ENCODE data around the gene C19orf33. TPM values are rescaled to one million over a fixed set of nuclear protein-coding genes. Genes with fewer than 3 reads are reported as not detected.

The C19orf33 gene
- total and polyA plus RNA-seq, 2 donors from 2014 or later = 40.3 to 43.9 TPM

DNA sequence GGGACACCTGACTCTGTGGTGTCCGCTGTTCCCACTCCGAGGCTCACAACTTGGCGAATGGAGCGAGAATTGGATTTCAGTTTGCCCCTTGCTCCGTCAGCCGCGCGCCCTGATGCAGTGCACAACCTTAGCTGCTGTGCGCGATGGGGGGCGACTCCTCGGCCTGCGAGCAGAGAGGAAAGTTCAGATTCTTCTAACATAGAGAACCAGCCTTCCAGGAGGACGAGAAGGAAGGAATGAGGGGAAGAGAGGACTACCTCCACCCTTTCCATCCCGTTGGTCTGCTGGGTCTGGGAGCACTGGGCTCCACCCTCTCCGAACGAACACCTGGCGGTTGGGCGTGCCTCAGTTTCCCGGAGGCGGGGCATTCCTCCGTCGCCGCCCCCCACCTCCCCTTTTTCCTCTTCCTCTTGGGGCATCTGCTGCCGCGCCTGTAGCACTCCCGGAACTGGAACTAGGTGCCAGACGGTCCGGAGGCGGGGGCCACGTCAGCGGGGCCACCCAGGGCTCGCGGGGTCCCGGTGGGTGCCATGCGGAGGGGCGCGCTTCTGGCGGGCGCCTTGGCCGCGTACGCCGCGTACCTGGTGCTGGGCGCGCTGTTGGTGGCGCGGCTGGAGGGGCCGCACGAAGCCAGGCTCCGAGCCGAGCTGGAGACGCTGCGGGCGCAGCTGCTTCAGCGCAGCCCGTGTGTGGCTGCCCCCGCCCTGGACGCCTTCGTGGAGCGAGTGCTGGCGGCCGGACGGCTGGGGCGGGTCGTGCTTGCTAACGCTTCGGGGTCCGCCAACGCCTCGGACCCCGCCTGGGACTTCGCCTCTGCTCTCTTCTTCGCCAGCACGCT, 15.6 kb downstream of the C19orf33 start, which contains the start of gene KCNK6:
Gene KCNK6 (plus strand): TSS at position 425 of the 838 bp plus-strand sequence. CDS start 106 bp downstream, at position 531.
- no peaks in the 10 kb centered on the region for H3K9me3 ChIP-seq (ENCODE audit: control insufficient read depth in 2 of 3, insufficient read depth in 1 of 3, low read length in 3 of 3)
- FAIRE-seq = no peak
- peak in 3 of 5 donors; percentile 46 to 68 (median 68) for DNase-seq
- H3K36me3 ChIP-seq (ENCODE audit: control insufficient read depth in 2 of 3, insufficient read depth in 3 of 3, low read length in 3 of 3) = no peaks in the 10 kb centered on the region
- peak within 1 kb of the TSS; percentile 47 to 62 (median 48) for H3K4me3 ChIP-seq (ENCODE audit: low read length in 3 of 3)
- TF ChIP-seq, protein P1, sequence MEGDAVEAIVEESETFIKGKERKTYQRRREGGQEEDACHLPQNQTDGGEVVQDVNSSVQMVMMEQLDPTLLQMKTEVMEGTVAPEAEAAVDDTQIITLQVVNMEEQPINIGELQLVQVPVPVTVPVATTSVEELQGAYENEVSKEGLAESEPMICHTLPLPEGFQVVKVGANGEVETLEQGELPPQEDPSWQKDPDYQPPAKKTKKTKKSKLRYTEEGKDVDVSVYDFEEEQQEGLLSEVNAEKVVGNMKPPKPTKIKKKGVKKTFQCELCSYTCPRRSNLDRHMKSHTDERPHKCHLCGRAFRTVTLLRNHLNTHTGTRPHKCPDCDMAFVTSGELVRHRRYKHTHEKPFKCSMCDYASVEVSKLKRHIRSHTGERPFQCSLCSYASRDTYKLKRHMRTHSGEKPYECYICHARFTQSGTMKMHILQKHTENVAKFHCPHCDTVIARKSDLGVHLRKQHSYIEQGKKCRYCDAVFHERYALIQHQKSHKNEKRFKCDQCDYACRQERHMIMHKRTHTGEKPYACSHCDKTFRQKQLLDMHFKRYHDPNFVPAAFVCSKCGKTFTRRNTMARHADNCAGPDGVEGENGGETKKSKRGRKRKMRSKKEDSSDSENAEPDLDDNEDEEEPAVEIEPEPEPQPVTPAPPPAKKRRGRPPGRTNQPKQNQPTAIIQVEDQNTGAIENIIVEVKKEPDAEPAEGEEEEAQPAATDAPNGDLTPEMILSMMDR (IDR thresholded peaks at IDR 0.05; ENCODE audit: borderline replicate concordance, extremely low read depth, insufficient read depth) = no peak
- intact Hi-C loops (cut with DNase I) = no loop called here
- H3K27me3 ChIP-seq (ENCODE audit: control insufficient read depth, insufficient read depth, low read length) = peaks cover 2% of the 10 kb centered on the region
- H3K4me1 ChIP-seq (ENCODE audit: control insufficient read depth in 2 of 3, insufficient read depth in 2 of 3, low read depth in 1 of 3, low read length in 3 of 3) = peaks cover 0 to 20% (median 5%) of the 10 kb centered on the region in 3 donors
- peak within 1 kb of the TSS; percentile 54 to 67 for H3K27ac ChIP-seq (ENCODE audit: low read depth in 2 of 2, low read length in 2 of 2)
- H3K9ac ChIP-seq (ENCODE audit: low read length in 3 of 3) = peak within 1 kb of the TSS in 2 of 3 donors; percentile 61 to 67

DNA sequence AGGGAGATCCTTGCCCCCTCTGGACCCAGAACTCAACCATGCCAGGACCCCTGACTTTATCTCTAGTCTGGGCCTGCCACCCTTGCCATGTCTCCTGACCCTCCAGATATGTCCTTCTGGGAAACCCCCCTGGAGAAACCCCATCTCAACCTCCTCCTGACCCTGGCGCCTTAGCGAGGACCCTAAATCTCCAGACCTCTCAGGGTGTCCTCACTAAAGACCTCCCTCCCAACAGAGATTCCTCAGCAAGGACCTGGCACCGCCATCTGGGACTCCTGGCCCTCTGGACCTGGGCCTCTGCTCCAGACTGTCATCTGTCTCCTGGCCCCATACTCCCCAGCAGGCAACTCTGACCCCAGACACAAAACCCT, 16.9 kb downstream of the C19orf33 start:
- intact Hi-C loops (cut with DNase I) = no loop called here
- H3K27me3 ChIP-seq (ENCODE audit: control insufficient read depth, insufficient read depth, low read length) = peaks cover 2% of the 10 kb centered on the region
- no peak for DNase-seq
- H3K4me1 ChIP-seq (ENCODE audit: control insufficient read depth in 2 of 3, insufficient read depth in 2 of 3, low read depth in 1 of 3, low read length in 3 of 3) = peaks cover 0 to 16% (median 5%) of the 10 kb centered on the region in 3 donors
- no peaks in the 10 kb centered on the region for H3K36me3 ChIP-seq (ENCODE audit: control insufficient read depth in 2 of 3, insufficient read depth in 3 of 3, low read length in 3 of 3)
- FAIRE-seq = no peak
- H3K4me3 ChIP-seq (ENCODE audit: low read length in 3 of 3) = peak overlapping the region in 1 of 3 donors; percentile 62
- peak overlapping the region in 1 of 3 donors; percentile 46 for H3K9ac ChIP-seq (ENCODE audit: low read length in 3 of 3)
- TF ChIP-seq, protein P1 (IDR thresholded peaks at IDR 0.05; ENCODE audit: borderline replicate concordance, extremely low read depth, insufficient read depth) = no peak
- H3K27ac ChIP-seq (ENCODE audit: low read depth in 2 of 2, low read length in 2 of 2) = peak overlapping the region; percentile 22 to 36
- H3K9me3 ChIP-seq (ENCODE audit: control insufficient read depth in 2 of 3, insufficient read depth in 1 of 3, low read length in 3 of 3) = no peaks in the 10 kb centered on the region

DNA sequence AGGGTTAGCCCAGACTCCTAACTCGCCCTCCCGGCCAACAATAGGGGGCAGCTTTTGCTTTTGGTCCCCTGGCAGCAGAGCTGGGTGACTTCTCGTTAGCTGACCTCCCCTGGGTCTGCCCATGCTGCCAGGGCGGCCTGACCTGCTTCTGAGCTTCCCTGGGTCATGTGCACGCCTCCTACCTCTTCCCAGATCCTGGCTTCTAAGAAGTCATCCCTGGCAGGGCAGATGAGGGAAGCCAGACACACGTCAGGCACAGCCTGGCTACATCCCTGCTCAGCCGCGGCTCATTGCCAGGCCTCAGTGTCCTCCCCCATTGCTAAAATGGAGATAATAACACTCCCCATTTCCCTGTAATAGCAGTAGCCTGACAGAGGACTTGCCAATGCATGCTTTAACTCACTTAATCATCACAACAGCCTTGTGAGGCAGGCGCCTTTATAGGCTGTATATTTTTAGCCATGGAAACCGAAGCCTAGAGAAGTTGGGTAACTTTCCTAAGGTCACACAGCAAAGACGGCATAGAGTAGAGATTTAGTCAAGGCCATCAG, 17.7 kb downstream of the C19orf33 start:
- Histone ChIP-seq H3K9ac (ENCODE audit: low read length in 3 of 3) (peak overlapping the region in 1 of 3 donors; percentile 34), H3K36me3 (ENCODE audit: control insufficient read depth in 2 of 3, insufficient read depth in 3 of 3, low read length in 3 of 3) (no peaks in the 10 kb centered on the region), H3K27me3 (ENCODE audit: control insufficient read depth, insufficient read depth, low read length) (peaks cover 2% of the 10 kb centered on the region), H3K27ac (ENCODE audit: low read depth in 2 of 2, low read length in 2 of 2) (peak overlapping the region in 1 of 2 donors; percentile 36), H3K4me3 (ENCODE audit: low read length in 3 of 3) (peak overlapping the region in 1 of 3 donors; percentile 62), H3K9me3 (ENCODE audit: control insufficient read depth in 2 of 3, insufficient read depth in 1 of 3, low read length in 3 of 3) (no peaks in the 10 kb centered on the region), H3K4me1 (ENCODE audit: control insufficient read depth in 2 of 3, insufficient read depth in 2 of 3, low read depth in 1 of 3, low read length in 3 of 3) (peaks cover 0 to 13% (median 0%) of the 10 kb centered on the region in 3 donors)
- TF ChIP-seq, protein P1 (IDR thresholded peaks at IDR 0.05; ENCODE audit: borderline replicate concordance, extremely low read depth, insufficient read depth) = no peak
- no peak for FAIRE-seq
- DNase-seq = peak in 1 of 5 donors; percentile 26
- intact Hi-C loops (cut with DNase I) = no loop called here

Measured in kidney (tissue), 14 donors.